ENCODE data around the gene SPAG8.

The SPAG8 gene

DNA sequence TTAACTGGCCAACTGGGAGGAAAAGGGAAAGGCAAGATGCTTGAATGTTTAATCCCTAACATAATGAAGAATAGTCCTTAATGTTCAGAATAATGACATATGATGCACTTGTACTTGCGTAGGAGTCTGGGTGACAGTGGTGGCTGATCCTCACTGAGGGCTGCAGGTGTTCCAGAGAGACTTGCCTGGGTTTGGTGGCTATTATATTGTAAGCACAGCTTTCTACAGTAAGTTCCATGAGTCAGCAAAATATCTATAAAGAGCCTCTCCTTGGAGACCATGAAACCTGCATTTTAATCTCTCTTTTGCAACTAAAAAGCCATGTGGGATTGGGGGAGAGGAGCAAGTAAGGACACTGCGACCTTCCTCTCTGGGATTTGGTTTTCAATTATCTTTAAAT lies 22.5 kb downstream of the SPAG8 start:
- H3K27ac ChIP-seq (ENCODE audit: low read length) = no peak overlapping the region
- H3K36me3 ChIP-seq (ENCODE audit: control insufficient read depth, low read depth, low read length) = no peaks in the 10 kb centered on the region
- no peak overlapping the region for H3K4me3 ChIP-seq (ENCODE audit: low read length)
- no peak overlapping the region for H3K9ac ChIP-seq (ENCODE audit: low read length)
- peaks cover 7% of the 10 kb centered on the region for H3K27me3 ChIP-seq (ENCODE audit: control insufficient read depth, insufficient read depth, low read length)
- no peaks in the 10 kb centered on the region for H3K9me3 ChIP-seq (ENCODE audit: control insufficient read depth, low read depth, low read length)
- H3K4me1 ChIP-seq (ENCODE audit: control insufficient read depth, low read depth, low read length) = peaks cover 12% of the 10 kb centered on the region

DNA sequence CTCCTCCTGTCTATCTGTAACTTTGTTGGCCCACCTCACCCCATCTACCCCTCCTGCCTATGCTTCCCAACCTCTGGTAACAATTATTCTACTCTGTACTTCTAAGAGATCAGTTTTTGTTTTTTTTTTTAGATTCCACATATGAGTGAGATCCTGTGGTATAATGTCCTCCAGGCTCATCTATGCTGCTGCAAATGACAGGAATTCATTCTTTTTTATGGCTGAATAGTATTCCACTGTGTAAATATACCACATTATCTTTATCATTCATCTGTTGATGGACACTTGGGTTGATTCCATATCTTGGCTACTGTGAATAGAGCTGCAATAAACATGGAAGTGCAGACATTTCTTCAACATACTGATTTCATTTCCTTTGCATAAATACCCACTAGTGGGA lies 28.6 kb downstream of the SPAG8 start:
- no peak overlapping the region for H3K27ac ChIP-seq (ENCODE audit: low read length)
- no peak overlapping the region for H3K4me3 ChIP-seq (ENCODE audit: low read length)
- no peak overlapping the region for H3K9ac ChIP-seq (ENCODE audit: low read length)
- no peaks in the 10 kb centered on the region for H3K27me3 ChIP-seq (ENCODE audit: control insufficient read depth, insufficient read depth, low read length)
- H3K9me3 ChIP-seq (ENCODE audit: control insufficient read depth, low read depth, low read length) = no peaks in the 10 kb centered on the region
- H3K4me1 ChIP-seq (ENCODE audit: control insufficient read depth, low read depth, low read length) = no peaks in the 10 kb centered on the region
- no peaks in the 10 kb centered on the region for H3K36me3 ChIP-seq (ENCODE audit: control insufficient read depth, low read depth, low read length)

DNA sequence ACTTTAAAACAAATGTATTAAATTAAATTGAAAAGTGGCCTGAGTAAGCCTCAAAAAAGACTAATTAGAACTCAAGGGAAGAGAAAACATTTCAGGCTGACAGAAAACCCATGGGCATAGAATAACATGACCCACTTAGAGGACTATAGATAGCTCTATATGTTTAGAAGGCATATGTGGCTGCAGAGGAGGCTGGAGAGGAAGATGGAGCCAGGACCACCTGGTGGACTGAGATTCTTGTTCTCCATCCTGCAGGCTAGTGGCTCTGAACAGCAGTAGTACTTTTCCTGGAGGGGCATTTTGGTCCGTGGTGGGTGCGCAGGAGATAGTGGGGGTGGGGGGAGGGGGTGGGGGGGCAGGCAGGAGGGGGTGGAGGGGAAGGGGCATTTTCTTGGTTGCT lies 31.0 kb downstream of the SPAG8 start:
- no peaks in the 10 kb centered on the region for H3K27me3 ChIP-seq (ENCODE audit: control insufficient read depth, insufficient read depth, low read length)
- H3K27ac ChIP-seq (ENCODE audit: low read length) = no peak overlapping the region
- no peak overlapping the region for H3K9ac ChIP-seq (ENCODE audit: low read length)
- peaks cover under 1% of the 10 kb centered on the region for H3K4me1 ChIP-seq (ENCODE audit: control insufficient read depth, low read depth, low read length)
- H3K36me3 ChIP-seq (ENCODE audit: control insufficient read depth, low read depth, low read length) = no peaks in the 10 kb centered on the region
- H3K9me3 ChIP-seq (ENCODE audit: control insufficient read depth, low read depth, low read length) = no peaks in the 10 kb centered on the region
- no peak overlapping the region for H3K4me3 ChIP-seq (ENCODE audit: low read length)

DNA sequence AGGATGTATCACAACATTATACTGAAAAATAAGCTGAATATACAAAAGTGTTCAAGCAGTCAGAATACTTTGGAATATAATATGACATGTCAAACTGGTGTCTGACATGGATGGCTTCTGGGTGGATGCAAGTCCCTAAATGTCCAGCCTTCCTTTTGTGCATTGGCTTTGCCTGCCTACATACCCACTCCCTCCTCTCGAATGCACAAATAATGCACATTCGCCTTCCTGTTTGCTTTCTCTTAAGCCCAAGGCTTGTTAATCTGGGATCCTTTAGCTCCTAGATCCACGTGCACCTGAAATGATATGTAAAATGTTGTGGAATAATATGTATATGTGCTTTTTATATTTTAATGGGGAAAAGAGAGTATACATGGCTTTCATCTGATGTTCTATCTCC lies 33.6 kb downstream of the SPAG8 start:
- no peak overlapping the region for H3K27ac ChIP-seq (ENCODE audit: low read length)
- peaks cover 11% of the 10 kb centered on the region for H3K4me1 ChIP-seq (ENCODE audit: control insufficient read depth, low read depth, low read length)
- no peak overlapping the region for H3K9ac ChIP-seq (ENCODE audit: low read length)
- no peak overlapping the region for H3K4me3 ChIP-seq (ENCODE audit: low read length)
- H3K36me3 ChIP-seq (ENCODE audit: control insufficient read depth, low read depth, low read length) = no peaks in the 10 kb centered on the region
- no peaks in the 10 kb centered on the region for H3K27me3 ChIP-seq (ENCODE audit: control insufficient read depth, insufficient read depth, low read length)
- no peaks in the 10 kb centered on the region for H3K9me3 ChIP-seq (ENCODE audit: control insufficient read depth, low read depth, low read length)

DNA sequence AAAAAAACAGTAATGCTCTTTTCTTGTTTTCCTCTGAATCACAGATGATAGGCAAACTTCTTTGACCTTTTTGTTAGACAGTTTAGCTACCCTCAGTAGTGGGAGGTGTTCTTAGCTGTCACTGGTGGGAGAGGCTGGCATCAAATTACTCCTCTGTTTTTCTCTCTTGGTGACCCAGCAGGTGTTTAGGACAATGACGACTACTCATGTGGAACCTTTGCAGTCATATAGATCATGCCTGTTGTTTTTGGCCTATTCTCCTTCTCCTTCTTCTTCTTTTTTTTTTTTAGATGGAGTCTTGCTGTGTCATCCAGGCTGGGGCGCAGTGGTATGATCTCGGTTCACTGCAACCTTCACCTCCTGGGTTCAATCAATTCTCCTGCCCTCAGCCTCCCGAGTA lies 36.0 kb downstream of the SPAG8 start:
- Histone ChIP-seq H3K9ac (ENCODE audit: low read length) (no peak overlapping the region), H3K9me3 (ENCODE audit: control insufficient read depth, low read depth, low read length) (no peaks in the 10 kb centered on the region), H3K36me3 (ENCODE audit: control insufficient read depth, low read depth, low read length) (no peaks in the 10 kb centered on the region), H3K27me3 (ENCODE audit: control insufficient read depth, insufficient read depth, low read length) (no peaks in the 10 kb centered on the region), H3K4me3 (ENCODE audit: low read length) (no peak overlapping the region), H3K4me1 (ENCODE audit: control insufficient read depth, low read depth, low read length) (peaks cover 11% of the 10 kb centered on the region), H3K27ac (ENCODE audit: low read length) (no peak overlapping the region)

DNA sequence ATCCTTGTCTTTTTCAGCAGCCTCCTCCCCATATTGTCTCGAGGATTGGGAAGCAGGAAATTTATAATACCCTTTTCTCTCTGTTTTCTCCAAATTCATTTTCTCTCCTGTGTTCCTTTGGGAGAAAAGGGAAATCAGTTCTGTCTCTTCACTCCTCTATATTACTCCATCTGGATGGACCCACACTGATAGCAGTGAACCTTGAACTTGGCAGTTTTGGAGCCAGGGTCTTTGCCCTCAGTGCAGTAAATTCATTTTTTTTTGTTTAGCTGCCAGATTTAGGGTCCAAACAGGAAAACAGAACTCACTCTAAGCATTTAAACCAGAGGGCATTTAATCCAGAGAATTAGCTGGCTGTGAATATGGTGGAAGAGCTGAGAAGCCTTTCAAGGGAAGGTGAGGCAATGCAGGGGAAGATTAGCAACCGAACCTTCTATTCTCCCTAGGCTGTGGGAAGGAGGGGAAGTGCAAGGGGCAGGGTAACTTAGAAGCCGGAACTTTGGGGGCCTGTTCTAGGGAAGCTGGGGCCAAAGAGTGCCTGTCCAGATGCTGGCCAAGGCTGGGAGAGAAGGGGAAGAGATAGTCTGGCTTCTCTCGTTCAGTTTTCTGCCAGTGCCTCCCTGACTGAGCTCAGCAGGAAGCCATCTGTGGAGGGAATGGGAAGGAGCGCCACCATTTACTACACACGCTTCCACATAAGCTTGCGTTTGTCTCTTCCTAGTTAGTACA lies 37.0 kb downstream of the SPAG8 start:
- Histone ChIP-seq H3K4me3 (ENCODE audit: low read length) (no peak overlapping the region), H3K27ac (ENCODE audit: low read length) (no peak overlapping the region), H3K9ac (ENCODE audit: low read length) (no peak overlapping the region), H3K9me3 (ENCODE audit: control insufficient read depth, low read depth, low read length) (no peaks in the 10 kb centered on the region), H3K36me3 (ENCODE audit: control insufficient read depth, low read depth, low read length) (no peaks in the 10 kb centered on the region), H3K4me1 (ENCODE audit: control insufficient read depth, low read depth, low read length) (peaks cover 11% of the 10 kb centered on the region), H3K27me3 (ENCODE audit: control insufficient read depth, insufficient read depth, low read length) (no peaks in the 10 kb centered on the region)

DNA sequence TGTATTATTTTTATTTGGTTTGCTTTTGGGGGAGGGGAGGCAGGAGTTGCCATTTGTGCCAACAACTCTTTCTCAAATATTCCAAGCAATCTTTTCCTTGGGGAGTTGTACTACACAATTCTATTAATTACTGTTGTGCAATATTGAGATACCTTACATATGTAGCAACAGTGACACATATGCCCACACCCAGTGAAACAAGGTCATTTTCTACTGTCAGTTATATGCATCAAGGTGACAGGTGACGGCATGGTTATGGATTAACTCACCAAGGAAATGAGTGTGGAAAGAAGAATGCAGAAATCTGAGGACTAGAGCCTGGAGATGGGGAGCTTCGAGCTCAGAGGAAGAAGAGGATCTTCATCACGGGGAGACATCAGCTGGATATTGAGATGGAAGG lies 40.1 kb downstream of the SPAG8 start:
- H3K27me3 ChIP-seq (ENCODE audit: control insufficient read depth, insufficient read depth, low read length) = no peaks in the 10 kb centered on the region
- H3K9ac ChIP-seq (ENCODE audit: low read length) = no peak overlapping the region
- no peak overlapping the region for H3K4me3 ChIP-seq (ENCODE audit: low read length)
- no peaks in the 10 kb centered on the region for H3K36me3 ChIP-seq (ENCODE audit: control insufficient read depth, low read depth, low read length)
- no peaks in the 10 kb centered on the region for H3K9me3 ChIP-seq (ENCODE audit: control insufficient read depth, low read depth, low read length)
- H3K4me1 ChIP-seq (ENCODE audit: control insufficient read depth, low read depth, low read length) = peaks cover 11% of the 10 kb centered on the region
- no peak overlapping the region for H3K27ac ChIP-seq (ENCODE audit: low read length)

DNA sequence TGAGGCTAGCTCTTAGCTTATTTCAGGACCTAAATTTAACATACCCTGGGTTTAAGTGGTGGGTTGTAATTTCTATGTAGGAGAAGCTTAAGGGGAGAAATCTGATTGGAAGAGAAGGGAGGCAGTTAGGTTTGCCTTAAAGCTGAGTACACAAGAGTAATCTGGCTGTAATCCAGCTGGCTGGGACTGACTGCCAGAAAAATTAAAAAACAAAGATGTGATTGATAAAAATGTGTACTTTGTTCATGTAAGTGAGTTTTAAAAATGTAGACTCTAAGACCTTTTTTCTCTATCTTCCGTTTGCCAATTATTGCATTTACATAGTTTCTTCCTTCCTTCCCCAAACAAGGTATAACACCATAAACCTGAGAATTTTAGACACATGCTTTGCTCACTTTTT lies 40.5 kb downstream of the SPAG8 start:
- H3K36me3 ChIP-seq (ENCODE audit: control insufficient read depth, low read depth, low read length) = no peaks in the 10 kb centered on the region
- no peak overlapping the region for H3K9ac ChIP-seq (ENCODE audit: low read length)
- H3K9me3 ChIP-seq (ENCODE audit: control insufficient read depth, low read depth, low read length) = no peaks in the 10 kb centered on the region
- no peak overlapping the region for H3K4me3 ChIP-seq (ENCODE audit: low read length)
- H3K27ac ChIP-seq (ENCODE audit: low read length) = no peak overlapping the region
- no peaks in the 10 kb centered on the region for H3K27me3 ChIP-seq (ENCODE audit: control insufficient read depth, insufficient read depth, low read length)
- H3K4me1 ChIP-seq (ENCODE audit: control insufficient read depth, low read depth, low read length) = peaks cover 11% of the 10 kb centered on the region

DNA sequence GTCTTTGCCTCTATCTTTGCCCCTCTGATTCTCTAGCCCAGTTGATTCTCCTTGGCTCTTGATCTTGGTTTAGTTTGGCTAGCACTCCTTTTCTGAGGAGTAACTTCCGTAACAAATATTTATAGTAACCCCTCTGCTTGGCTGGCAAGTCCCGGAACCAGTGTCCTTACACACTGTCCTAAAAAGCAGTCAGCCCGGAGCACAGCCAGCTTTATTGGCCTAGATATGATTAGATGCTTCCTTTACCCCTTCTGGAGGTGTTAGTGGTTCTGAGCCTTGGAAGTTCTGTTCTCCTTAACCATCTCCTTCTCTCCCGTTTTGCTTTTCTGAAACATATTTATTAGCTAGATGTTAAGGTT lies 41.0 kb downstream of the SPAG8 start:
- peaks cover 11% of the 10 kb centered on the region for H3K4me1 ChIP-seq (ENCODE audit: control insufficient read depth, low read depth, low read length)
- no peak overlapping the region for H3K27ac ChIP-seq (ENCODE audit: low read length)
- H3K36me3 ChIP-seq (ENCODE audit: control insufficient read depth, low read depth, low read length) = no peaks in the 10 kb centered on the region
- no peak overlapping the region for H3K9ac ChIP-seq (ENCODE audit: low read length)
- H3K9me3 ChIP-seq (ENCODE audit: control insufficient read depth, low read depth, low read length) = no peaks in the 10 kb centered on the region
- no peaks in the 10 kb centered on the region for H3K27me3 ChIP-seq (ENCODE audit: control insufficient read depth, insufficient read depth, low read length)
- H3K4me3 ChIP-seq (ENCODE audit: low read length) = no peak overlapping the region

DNA sequence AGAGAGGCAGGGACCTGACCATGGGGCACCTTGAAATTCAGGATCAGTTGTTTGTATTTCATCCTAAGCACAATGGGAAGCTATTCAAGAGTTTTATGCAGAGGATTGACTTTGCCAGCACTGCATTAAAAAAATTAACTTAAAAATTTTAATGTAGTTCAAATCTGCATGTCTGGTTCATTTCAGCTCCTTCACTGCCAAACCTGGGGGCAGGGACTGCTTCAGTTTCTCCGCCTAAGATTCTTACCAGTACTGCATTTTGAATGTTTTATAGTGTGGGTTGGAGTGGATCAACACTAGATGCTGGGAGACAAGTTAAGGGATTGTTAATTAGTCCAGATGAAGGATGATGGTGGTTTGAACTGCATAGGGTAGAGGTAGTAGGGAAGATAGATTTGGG lies 42.3 kb downstream of the SPAG8 start:
- Histone ChIP-seq H3K9me3 (ENCODE audit: control insufficient read depth, low read depth, low read length) (no peaks in the 10 kb centered on the region), H3K27me3 (ENCODE audit: control insufficient read depth, insufficient read depth, low read length) (no peaks in the 10 kb centered on the region), H3K9ac (ENCODE audit: low read length) (no peak overlapping the region), H3K4me1 (ENCODE audit: control insufficient read depth, low read depth, low read length) (no peaks in the 10 kb centered on the region), H3K27ac (ENCODE audit: low read length) (no peak overlapping the region), H3K36me3 (ENCODE audit: control insufficient read depth, low read depth, low read length) (no peaks in the 10 kb centered on the region), H3K4me3 (ENCODE audit: low read length) (no peak overlapping the region)

DNA sequence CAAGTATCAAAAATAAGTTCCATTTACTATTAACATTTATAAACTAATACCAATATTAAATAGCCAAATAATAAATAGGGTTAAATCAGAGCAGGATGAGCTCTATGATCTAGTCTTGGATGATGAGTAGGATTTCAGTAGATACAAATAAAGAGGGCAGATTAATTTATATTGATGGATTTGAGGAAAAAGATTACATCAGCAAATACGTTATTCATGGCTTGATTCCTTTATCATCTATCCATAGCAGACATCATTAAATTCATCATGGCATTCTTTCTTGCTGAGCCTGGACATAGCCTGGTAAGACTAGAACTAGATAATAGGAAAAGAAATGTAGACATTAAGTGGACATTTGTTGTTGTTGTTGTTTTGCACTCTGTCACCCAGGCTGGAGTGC lies 44.6 kb downstream of the SPAG8 start:
- Histone ChIP-seq H3K9ac (ENCODE audit: low read length) (no peak overlapping the region), H3K4me1 (ENCODE audit: control insufficient read depth, low read depth, low read length) (no peaks in the 10 kb centered on the region), H3K9me3 (ENCODE audit: control insufficient read depth, low read depth, low read length) (no peaks in the 10 kb centered on the region), H3K4me3 (ENCODE audit: low read length) (no peak overlapping the region), H3K27me3 (ENCODE audit: control insufficient read depth, insufficient read depth, low read length) (no peaks in the 10 kb centered on the region), H3K36me3 (ENCODE audit: control insufficient read depth, low read depth, low read length) (no peaks in the 10 kb centered on the region), H3K27ac (ENCODE audit: low read length) (no peak overlapping the region)

DNA sequence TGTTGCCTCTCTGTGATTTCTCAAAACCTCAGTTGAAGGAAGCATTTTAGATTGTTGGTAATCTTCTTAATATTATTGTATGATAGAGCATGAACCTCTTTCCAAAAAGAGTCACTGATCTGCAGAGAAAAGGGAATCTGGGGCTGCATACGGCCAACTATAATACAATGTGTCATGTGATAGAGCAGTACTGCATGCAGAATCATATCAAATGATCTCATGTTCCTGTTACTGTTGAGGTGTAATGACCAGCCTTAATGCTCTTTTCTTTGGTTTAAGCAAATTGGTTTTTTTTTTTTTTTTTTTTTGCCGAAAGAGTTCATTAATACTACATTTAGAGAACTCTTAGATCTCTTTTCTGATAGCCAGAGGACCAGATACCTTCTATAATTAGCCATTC lies 45.1 kb downstream of the SPAG8 start:
- Histone ChIP-seq H3K4me3 (ENCODE audit: low read length) (no peak overlapping the region), H3K4me1 (ENCODE audit: control insufficient read depth, low read depth, low read length) (no peaks in the 10 kb centered on the region), H3K9ac (ENCODE audit: low read length) (no peak overlapping the region), H3K9me3 (ENCODE audit: control insufficient read depth, low read depth, low read length) (no peaks in the 10 kb centered on the region), H3K27ac (ENCODE audit: low read length) (no peak overlapping the region), H3K36me3 (ENCODE audit: control insufficient read depth, low read depth, low read length) (no peaks in the 10 kb centered on the region), H3K27me3 (ENCODE audit: control insufficient read depth, insufficient read depth, low read length) (no peaks in the 10 kb centered on the region)

Measured in iPS-18a (cell line).